Measurements from ENCODE around the gene CDY2A.
"Not testable (repeated sequence)": the region's sequence is repeated elsewhere in the genome, so short reads cannot be mapped to it uniquely, and the experiment has no call there.

The CDY2A gene, protein sequence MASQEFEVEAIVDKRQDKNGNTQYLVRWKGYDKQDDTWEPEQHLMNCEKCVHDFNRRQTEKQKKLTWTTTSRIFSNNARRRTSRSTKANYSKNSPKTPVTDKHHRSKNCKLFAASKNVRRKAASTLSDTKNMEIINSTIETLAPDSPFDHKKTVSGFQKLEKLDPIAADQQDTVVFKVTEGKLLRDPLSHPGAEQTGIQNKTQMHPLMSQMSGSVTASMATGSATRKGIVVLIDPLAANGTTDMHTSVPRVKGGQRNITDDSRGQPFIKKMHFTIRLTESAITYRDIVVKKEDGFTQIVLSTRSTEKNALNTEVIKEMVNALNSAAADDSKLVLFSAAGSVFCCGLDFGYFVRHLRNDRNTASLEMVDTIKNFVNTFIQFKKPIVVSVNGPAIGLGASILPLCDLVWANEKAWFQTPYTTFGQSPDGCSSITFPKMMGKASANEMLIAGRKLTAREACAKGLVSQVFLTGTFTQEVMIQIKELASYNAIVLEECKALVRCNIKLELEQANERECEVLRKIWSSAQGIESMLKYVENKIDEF

DNA sequence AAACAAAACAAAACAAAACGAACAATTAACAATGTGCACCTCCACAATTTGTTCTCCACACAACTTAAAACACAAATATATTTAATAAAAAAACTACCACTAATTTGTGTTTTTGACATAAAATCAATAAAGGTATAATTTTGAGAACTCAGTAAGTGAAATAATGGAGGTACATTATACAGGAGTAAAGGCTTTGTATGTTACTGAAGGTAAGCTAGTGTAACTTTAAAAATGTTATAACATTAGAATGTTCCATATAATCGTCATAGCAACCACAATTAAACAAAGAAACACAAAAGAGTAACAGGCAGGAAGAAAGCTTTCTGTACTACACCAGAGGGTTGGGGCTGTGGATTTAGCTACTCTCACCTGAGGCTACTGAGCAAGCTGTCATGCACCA is at the start of gene CDY2A:
Gene CDY2A (plus strand): TSS at position 301 of the 400 bp plus-strand sequence. CDS start 328 bp downstream, outside the sequence.
- not testable (repeated sequence) for H3K27ac ChIP-seq

DNA sequence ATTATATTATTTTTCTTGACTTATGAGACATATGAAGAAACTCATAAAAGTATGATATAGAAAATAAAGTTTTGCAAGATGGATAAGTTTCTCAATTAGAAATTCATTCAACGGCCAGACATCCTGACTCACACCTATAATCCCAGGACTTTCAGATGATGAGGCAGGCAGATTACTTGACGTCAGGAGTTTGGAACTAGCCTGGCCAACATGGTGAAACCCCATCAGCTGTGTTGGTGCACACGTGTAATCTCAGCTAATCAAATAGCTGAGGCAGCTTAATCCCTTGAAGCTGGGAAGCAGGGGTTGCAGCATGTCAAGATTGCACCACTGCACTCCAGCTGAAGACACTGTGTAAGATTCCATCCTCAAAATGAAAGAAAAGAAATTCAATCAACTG is 28.0 kb upstream of the CDY2A start:
- H3K27ac ChIP-seq = not testable (repeated sequence)

DNA sequence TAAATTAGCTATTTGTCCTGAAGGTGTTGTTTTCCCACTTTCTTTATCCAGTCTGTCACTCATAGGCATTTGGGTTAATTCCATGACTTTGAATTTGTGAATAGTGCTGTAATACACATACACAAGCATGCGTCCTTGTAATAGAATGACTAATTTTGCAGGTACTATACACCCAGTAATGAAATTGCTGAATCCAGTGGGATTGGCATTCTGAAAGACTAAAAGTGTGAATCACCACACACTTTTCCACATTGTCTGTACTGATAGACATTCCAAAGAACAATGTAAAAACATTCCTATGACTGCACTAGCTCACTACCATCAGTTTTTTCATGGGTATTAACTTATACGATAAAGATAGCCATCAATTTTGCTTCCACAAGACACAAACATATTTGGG is 27.3 kb upstream of the CDY2A start:
- H3K27ac ChIP-seq = not testable (repeated sequence)

DNA sequence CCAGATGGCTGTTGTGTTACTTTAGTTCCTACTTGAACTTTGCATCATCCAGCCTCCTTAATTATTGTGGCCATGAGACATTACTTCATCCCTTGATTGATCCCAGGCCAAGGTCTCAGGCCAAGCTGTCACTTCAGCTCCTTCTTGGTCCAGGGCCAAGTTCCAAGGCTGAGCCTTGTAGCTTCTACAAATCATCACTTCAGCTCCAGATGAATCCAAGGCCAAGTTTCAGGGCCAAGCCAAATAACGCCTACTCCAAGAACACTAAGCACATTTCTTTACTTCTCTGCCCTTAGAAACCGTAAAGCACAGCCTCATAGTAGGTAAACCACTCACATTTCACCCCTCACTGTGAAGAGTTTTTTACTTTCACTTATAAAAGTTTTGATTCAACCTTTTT is 1.7 kb upstream of the CDY2A start:
- not testable (repeated sequence) for H3K27ac ChIP-seq

DNA sequence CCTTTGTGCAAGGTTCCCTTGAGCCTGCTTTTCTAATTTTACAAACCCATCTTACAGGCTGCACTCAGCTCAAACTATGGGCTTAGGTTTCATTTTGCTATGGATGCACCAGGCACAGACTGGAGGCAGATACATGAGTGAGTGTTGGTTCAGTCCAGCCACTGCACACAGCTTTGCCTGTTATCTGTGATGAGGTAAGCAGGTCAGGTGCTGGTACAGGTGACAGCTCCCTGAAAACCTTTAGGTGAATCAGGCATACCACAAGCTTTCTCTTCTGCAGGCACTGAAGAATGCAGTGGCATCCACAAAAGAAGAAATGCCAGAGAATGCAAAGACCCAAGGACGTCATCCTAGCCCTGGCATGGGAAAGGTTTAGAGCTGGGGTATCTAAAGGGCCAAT is 3.3 kb downstream of the CDY2A start:
- H3K27ac ChIP-seq = not testable (repeated sequence)

DNA sequence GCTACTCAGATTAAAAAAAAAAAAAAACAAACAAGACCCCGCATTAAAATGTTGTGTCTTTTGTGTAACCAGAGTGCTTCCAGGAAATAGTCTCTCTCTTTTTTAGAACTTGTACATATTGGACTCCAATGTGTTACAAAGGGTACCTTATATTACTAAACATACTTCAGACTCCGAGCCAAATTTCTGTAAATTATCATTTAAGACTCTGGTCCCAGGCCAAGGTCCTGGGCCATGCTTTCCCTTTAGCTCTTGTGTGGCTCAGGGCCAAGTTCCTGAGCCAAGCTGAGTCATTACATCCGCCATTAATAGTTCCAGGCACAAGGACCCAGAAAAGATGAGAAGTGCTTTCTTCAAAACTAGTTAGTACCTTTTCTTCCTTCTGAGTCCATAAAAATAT is 4.6 kb downstream of the CDY2A start:
- H3K27ac ChIP-seq = not testable (repeated sequence)

DNA sequence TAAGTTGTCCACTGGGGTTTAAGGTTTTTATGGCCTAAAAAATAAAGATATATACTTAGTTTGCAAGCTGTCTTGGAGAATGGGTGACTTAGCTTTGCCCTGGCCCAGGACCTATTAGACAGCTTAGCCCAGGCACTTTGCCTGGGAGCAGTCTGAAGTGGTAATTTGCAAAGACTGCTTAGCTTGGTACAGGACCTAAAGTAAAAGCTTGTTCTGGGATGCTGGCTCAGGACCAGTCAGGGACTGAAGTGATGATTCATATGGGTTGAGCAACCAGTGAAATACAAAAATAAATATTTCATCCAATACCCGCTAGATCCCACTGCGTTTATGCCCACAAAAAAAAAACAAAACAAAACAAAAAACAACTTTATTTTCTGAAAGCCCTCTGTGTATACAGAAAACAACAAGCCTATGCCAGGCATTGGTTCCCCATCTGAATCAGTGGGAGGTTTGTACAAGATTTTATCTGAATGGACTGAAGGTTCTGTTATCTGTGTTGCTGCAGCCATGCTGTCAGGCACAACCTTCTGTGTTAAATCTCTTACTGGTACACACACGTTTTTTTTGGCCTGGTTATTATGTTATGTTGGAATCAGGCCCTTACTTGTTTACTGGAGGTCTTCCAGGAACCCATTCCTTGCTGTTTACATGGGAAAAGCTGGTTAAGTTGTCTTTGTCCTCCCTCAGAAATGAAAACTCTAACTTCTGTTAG is 8.7 kb downstream of the CDY2A start:
- H3K27ac ChIP-seq = not testable (repeated sequence)

DNA sequence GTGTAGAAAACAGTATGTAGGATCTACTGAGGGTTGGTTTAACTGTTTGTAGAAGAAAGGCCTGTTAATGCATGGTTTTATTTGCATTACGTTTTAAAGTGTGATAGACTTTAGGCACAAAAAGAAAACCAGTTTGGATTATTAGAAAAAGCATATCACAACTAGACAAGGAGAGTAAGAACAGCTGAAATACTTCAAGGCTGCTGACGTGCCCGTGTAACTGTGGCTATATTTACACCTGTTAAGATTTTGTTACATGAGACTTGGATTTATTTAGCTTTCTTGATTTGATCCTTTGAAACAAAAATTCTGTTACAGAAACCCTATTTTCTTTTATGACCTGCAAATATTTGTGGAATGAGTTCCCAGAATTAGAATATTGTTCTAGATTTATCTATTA is 9.3 kb downstream of the CDY2A start:
- H3K27ac ChIP-seq = not testable (repeated sequence)

DNA sequence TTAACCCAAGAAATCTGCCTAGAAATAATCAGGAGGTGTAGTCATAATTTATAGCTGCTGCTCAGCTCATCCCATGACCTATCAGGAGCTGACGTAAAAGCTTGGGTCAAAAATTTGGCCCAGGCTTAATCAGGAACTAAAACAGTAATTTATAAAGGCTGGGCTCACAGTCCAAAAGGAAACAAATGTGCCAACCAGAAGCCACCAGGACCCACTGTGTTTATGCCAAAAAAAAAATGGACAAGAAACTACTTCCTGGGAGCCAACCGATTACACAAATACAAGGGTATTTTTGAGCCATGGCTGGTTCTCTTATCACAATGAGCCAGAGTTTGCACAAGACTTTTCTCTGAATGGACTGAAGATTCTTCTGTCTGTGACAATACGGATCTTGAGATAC is 19.4 kb downstream of the CDY2A start:
- H3K27ac ChIP-seq = not testable (repeated sequence)

DNA sequence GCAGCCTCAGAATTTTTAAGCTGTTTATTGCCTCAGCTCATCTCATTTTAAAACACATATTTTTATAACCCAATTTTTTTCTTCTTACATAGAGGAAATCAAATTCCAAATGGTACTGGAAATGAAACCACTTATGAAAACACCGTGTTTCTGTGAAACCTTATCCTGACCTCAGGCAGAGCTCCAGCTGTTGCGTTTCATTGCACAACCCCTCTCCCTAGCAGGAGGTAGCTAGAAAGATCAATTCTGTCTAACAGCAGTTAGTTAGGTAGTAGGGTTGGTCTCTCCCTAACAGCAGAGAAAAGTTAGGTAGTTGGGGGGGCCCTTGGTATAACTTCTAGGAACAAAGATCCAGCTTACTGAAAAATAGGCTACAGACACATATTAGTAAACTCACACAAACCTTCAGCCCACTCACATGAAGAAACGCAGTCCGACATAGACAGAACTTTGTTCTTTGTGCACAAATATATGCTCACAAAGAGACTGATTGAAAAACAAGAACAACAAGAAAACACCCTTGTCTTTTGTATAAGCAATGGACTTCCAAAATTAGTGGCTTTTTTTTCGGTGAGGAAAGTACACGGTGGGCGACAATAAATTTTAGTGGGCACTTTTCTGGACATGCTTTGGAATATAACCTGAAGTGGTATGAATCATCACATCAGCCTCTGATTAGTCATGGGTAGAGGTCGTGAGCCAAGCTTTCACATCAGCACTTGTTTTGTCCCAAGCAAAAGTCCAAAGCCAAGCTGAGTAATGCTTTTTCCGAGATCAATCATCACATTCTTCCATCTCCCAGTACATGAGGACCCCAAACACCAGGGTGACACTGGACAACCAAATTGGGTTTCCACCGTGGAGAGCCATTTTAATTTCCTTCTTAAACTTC is 22.8 kb downstream of the CDY2A start:
- H3K27ac ChIP-seq = not testable (repeated sequence)

DNA sequence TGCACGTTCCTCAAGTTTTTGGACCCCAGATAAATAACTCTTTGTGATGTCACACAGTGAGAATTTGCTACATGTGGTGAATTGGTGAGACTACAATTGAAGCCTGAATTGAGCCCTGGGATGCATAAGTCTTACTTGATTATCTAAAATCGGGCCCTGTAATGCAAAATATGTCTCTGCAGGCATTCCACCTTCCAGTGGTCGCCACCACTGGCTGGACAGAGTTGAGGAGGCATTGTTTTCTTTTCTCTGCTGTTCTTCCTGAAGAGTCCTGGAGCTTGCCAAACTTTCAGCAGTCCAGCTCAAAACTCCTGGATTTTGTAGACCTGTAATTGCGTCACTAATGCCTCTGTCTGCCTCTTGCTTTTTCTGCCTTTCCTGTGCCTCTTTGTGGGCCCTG is 23.5 kb downstream of the CDY2A start:
- not testable (repeated sequence) for H3K27ac ChIP-seq

DNA sequence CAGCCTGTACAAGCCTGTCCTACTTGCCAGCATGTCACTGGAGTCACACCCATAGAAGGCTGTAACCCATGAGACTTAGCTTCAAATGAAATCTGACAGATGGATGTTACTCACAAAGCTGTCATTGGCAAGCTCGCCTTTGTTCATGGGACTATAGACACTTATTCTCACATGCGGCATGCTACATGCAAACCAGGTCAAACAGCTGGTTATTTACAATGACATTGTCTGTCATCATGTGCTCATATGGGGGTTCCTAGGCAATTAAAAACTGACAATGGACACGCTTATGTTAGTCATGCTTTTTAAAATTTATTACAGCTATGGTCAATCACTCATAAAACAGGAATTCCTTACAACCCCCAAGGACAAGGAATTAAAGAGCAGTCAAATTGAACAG is 30.9 kb downstream of the CDY2A start:
- H3K27ac ChIP-seq = not testable (repeated sequence)

DNA sequence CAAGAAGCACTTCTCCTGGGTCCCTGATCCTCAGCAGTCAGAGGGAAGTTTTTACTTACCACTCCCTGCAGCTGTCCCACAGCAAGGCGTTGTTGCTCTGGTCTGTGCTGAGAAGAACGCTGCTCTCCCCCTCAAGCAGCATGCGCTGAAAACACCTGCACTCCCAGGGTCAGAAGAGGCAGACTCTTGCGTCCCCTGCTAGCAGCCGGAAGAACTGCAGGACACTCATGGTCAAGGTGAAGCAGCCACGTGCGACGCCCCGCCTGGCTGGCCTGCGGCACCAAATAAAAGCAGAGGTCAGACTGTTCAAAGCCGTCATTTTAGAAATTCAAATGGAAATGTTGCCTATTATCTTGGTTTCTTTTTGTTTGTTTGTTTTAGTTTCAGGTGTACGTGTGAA is 47.9 kb downstream of the CDY2A start:
- not testable (repeated sequence) for H3K27ac ChIP-seq
